ENCODE results near the gene TMEM87B. TPM values are rescaled to one million over a fixed set of nuclear protein-coding genes. Genes with fewer than 3 reads are reported as not detected.

The TMEM87B gene
- total and polyA plus RNA-seq, 8 donors = 24.6 to 36.8 (median 28.4) TPM

DNA sequence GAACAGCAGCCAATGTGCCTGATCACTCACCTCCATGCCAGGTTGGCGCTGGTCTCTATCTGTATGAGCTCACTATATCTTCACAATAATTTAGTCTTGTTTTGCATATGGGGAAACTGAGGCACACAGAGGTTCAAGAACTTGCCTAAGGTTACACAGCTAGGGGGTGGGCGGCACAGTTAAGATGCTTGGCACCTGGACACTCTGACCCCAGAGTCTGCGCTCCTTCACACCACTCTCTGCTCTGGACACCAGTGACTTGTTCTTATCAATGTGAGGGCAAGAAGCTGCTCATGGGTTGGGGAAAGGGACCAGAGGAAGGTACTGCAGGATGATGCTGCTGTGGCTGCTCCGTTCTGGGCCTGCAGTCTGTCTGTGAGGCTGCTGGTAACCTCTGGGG, 110.2 kb downstream of the TMEM87B start:
- intact Hi-C loops (cut with DNase I) = no loop called here
- DNase-seq (no peak), ATAC-seq (no peak)
- Histone ChIP-seq H3K27ac (no peak overlapping the region), H3K4me1 (no peaks in the 10 kb centered on the region), H3K4me3 (no peak overlapping the region), H3K27me3 (no peaks in the 10 kb centered on the region), H3K36me3 (no peaks in the 10 kb centered on the region), H3K9me3 (no peaks in the 10 kb centered on the region)
- TF ChIP-seq, protein P1, sequence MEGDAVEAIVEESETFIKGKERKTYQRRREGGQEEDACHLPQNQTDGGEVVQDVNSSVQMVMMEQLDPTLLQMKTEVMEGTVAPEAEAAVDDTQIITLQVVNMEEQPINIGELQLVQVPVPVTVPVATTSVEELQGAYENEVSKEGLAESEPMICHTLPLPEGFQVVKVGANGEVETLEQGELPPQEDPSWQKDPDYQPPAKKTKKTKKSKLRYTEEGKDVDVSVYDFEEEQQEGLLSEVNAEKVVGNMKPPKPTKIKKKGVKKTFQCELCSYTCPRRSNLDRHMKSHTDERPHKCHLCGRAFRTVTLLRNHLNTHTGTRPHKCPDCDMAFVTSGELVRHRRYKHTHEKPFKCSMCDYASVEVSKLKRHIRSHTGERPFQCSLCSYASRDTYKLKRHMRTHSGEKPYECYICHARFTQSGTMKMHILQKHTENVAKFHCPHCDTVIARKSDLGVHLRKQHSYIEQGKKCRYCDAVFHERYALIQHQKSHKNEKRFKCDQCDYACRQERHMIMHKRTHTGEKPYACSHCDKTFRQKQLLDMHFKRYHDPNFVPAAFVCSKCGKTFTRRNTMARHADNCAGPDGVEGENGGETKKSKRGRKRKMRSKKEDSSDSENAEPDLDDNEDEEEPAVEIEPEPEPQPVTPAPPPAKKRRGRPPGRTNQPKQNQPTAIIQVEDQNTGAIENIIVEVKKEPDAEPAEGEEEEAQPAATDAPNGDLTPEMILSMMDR (IDR thresholded peaks at IDR 0.05) = no peak

DNA sequence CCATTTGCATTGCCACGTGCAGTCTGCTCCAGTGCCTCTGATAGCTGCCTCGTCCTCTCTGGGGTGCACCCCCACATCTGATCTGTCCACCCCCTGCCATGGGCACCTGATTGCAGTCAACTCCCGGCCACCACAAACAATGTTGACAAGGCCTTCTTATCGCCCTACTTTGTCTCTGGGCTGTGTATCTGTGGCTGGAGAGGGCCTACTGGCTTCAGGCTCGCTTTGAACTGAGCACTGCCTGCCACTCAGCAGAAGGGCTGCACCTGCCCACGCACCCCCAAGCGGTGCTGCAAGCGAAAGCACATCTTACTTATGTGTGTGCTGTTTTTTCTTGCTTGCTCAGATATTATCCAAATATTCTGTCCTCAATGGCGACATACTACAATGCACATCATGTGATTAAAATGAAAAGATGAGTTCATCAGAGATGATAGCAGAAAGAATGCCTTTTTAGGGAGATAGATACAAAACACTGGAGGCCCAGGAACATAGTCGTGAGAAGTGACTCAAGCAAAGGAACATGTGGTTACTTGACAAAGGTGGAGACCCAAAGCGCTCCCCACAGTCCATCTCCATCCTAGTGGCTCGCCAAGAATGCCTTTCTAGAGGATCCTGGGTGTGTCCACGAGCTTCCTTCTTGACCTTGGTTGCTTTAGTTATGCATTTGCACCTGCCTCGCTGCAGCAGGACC, 111.9 kb downstream of the TMEM87B start:
- intact Hi-C loops (cut with DNase I) = no loop called here
- Histone ChIP-seq H3K9me3 (no peaks in the 10 kb centered on the region), H3K27me3 (no peaks in the 10 kb centered on the region), H3K4me1 (no peaks in the 10 kb centered on the region), H3K36me3 (no peaks in the 10 kb centered on the region), H3K27ac (no peak overlapping the region), H3K4me3 (no peak overlapping the region)
- TF ChIP-seq, protein P1 (IDR thresholded peaks at IDR 0.05) = no peak
- ATAC-seq (no peak), DNase-seq (no peak)

DNA sequence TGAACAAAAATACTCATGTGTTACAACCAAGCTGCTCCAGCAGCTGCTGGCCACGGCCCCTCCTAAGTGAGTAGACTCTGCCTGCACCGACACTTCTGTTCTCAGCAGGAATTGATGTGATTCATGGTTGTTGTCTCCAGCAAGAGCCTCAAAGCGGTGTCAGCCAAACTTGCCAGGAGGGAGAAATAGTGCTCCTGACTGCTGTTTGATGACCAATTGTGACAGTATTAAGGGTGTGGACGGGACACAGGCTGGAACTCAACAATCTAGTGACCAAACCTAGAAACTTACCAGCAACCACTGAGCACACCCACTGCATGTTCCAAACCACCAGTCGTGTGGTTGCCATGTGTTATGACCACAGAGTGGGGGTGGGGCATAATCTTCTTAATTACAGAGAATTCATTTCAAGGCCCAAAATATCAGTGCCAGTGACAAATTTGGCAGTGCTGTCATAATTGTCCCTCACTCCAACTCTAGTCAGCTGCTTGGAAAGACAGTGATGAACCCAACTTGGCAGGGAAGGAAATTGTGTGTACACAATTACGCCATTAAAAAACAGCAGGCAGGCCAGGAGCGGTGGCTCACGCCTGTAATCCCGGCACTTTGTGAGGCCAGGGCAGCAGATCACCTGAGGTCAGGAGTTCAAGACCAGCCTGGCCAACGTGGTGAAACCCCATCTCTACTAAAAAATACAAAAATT, 113.5 kb downstream of the TMEM87B start:
- H3K27me3 ChIP-seq = no peaks in the 10 kb centered on the region
- DNase-seq (no peak), ATAC-seq (no peak)
- intact Hi-C loops (cut with DNase I) = no loop called here
- H3K4me1 ChIP-seq = no peaks in the 10 kb centered on the region
- no peak overlapping the region for H3K27ac ChIP-seq
- no peaks in the 10 kb centered on the region for H3K9me3 ChIP-seq
- H3K4me3 ChIP-seq = no peak overlapping the region
- TF ChIP-seq, protein P1 (IDR thresholded peaks at IDR 0.05) = no peak
- no peaks in the 10 kb centered on the region for H3K36me3 ChIP-seq

Other genes with a start within 250 kb of the TMEM87B start
- 10 to 100 TPM; 22.3 to 35.0 TPM for gene ANAPC1, start 171.1 kb upstream of the TMEM87B start, total RNA-seq
- gene ANAPC1, start 171.1 kb upstream of the TMEM87B start, polyA plus RNA-seq (ENCODE audit: insufficient read length in 6 of 6) = 10 to 100 TPM; 33.8 to 41.0 (median 36.2) TPM
- gene MERTK, start 156.7 kb upstream of the TMEM87B start, total RNA-seq = 10 to 100 TPM; 21.5 to 42.8 TPM
- gene MERTK, start 156.7 kb upstream of the TMEM87B start, polyA plus RNA-seq (ENCODE audit: insufficient read length in 6 of 6) = 10 to 100 TPM; 15.3 to 21.8 (median 18.4) TPM
- gene FBLN7, start 83.1 kb downstream of the TMEM87B start, total RNA-seq = 1 to 10 TPM; 2.6 to 3.1 TPM
- gene FBLN7, start 83.1 kb downstream of the TMEM87B start, polyA plus RNA-seq (ENCODE audit: insufficient read length in 6 of 6) = 10 to 100 TPM; 10.6 to 19.1 (median 13.6) TPM
- 1 to 10 TPM; 4.5 to 6.8 TPM for gene ZC3H8, start 199.8 kb downstream of the TMEM87B start, total RNA-seq
- 10 to 100 TPM; 17.3 to 29.4 (median 23.1) TPM for gene ZC3H8, start 199.8 kb downstream of the TMEM87B start, polyA plus RNA-seq (ENCODE audit: insufficient read length in 6 of 6)
- 1 to 10 TPM; 8.7 to 10.0 TPM for gene ZC3H6, start 220.3 kb downstream of the TMEM87B start, total RNA-seq
- 10 to 100 TPM in 2 of 6 donors, 1 to 10 TPM in 4; 8.2 to 11.9 (median 9.8) TPM for gene ZC3H6, start 220.3 kb downstream of the TMEM87B start, polyA plus RNA-seq (ENCODE audit: insufficient read length in 6 of 6)

Data from left lung (tissue), 10 donors.